Fibroblast of lung (primary cell): ENCODE measurements around the gene AFAP1L1.

Experiments
- EZH2 ChIP-seq: IDR thresholded peaks from 2 replicates; pipeline ENCODE4 v1.5.1; 2012; ENCODE audit warnings: low read length, control low read depth, mild to moderate bottlenecking; ENCODE audit errors: missing control alignments
- TF ChIP-seq, protein P1 (sequence below), 2 donors: IDR thresholded peaks in 1 of 2; conservative IDR thresholded peaks in 1 of 2; 1 replicate in 1 of 2; 2 replicates in 1 of 2; pipeline ENCODE4 v1.5.1; 2011 to 2012; ENCODE audit warnings: low read length in 2 of 2, control low read depth in 1 of 2, inconsistent platforms in 1 of 2, low read depth in 1 of 2, mild to moderate bottlenecking in 1 of 2

GRCh38 chr5:149349382-149349781 lies 77.7 kb downstream of the AFAP1L1 start:
- TF ChIP-seq, protein P1, sequence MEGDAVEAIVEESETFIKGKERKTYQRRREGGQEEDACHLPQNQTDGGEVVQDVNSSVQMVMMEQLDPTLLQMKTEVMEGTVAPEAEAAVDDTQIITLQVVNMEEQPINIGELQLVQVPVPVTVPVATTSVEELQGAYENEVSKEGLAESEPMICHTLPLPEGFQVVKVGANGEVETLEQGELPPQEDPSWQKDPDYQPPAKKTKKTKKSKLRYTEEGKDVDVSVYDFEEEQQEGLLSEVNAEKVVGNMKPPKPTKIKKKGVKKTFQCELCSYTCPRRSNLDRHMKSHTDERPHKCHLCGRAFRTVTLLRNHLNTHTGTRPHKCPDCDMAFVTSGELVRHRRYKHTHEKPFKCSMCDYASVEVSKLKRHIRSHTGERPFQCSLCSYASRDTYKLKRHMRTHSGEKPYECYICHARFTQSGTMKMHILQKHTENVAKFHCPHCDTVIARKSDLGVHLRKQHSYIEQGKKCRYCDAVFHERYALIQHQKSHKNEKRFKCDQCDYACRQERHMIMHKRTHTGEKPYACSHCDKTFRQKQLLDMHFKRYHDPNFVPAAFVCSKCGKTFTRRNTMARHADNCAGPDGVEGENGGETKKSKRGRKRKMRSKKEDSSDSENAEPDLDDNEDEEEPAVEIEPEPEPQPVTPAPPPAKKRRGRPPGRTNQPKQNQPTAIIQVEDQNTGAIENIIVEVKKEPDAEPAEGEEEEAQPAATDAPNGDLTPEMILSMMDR (conservative IDR thresholded peaks at IDR 0.05 in 1 of 2, IDR thresholded peaks at IDR 0.05 in 1 of 2; ENCODE audit: low read depth in 1 of 2, low read length in 2 of 2): no peak
- no peak for TF ChIP-seq EZH2
